SK-N-SH treated with all-trans-retinoic acid at 6 μM for 48 hours (cell line): Measurements from ENCODE around the gene MRPS6.

Source experiments
- PATZ1 ChIP-seq: fragments of 250-450 bp; sonication (Bioruptor Pico); IDR thresholded peaks from 2 replicates; pipeline ENCODE4 v1.8.0; 2020; ENCODE audit warnings: mild to moderate bottlenecking, moderate library complexity, borderline replicate concordance
- POU6F1 ChIP-seq: fragments of 250-450 bp; sonication (Bioruptor Pico); IDR thresholded peaks from 2 replicates; pipeline ENCODE4 v1.8.0; 2021; ENCODE audit warnings: low read depth, mild to moderate bottlenecking, moderate library complexity, borderline replicate concordance
- RARB ChIP-seq: fragments of 250-450 bp; sonication (Bioruptor Pico); IDR thresholded peaks from 2 replicates; pipeline ENCODE4 v1.8.0; 2021; ENCODE audit warnings: mild to moderate bottlenecking, moderate library complexity

- TF ChIP-seq POU6F1 (CRISPR knock-in tag) (no peak), PATZ1 (CRISPR knock-in tag) (no peak), RARB (no peak)
These were observed 52.9 kb downstream of the MRPS6 start for GRCh38 chr21:34126269-34126668.
